Measurements from ENCODE around the gene ERCC6.
A peak's percentile ranks its signal among the peaks of the same experiment; 100 is the strongest.

GRCh38 chr10:49538381-49539319 lies at the start of gene ERCC6:
- TF ChIP-seq, protein P1, sequence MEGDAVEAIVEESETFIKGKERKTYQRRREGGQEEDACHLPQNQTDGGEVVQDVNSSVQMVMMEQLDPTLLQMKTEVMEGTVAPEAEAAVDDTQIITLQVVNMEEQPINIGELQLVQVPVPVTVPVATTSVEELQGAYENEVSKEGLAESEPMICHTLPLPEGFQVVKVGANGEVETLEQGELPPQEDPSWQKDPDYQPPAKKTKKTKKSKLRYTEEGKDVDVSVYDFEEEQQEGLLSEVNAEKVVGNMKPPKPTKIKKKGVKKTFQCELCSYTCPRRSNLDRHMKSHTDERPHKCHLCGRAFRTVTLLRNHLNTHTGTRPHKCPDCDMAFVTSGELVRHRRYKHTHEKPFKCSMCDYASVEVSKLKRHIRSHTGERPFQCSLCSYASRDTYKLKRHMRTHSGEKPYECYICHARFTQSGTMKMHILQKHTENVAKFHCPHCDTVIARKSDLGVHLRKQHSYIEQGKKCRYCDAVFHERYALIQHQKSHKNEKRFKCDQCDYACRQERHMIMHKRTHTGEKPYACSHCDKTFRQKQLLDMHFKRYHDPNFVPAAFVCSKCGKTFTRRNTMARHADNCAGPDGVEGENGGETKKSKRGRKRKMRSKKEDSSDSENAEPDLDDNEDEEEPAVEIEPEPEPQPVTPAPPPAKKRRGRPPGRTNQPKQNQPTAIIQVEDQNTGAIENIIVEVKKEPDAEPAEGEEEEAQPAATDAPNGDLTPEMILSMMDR (IDR thresholded peaks at IDR 0.05) = no peak
- peak; percentile 64 to 68 for TF ChIP-seq POLR2A (IDR thresholded peaks at IDR 0.05)

Measured in Peyer's patch (tissue), 4 donors.